Left cardiac atrium (tissue), 4 donors: Measurements from ENCODE around the gene BTBD6. TPM values are rescaled to one million over a fixed set of nuclear protein-coding genes. Genes with fewer than 3 reads are reported as not detected.
A peak's percentile ranks its signal among the peaks of the same experiment; 100 is the strongest.

Source experiments
- ATAC-seq, 2 donors: fragments of 200-7000 bp; cut with Tn5 transposase; one replicate each; pipeline ENCODE4 v1.9.1; 2020; ENCODE audit warnings: mild to moderate bottlenecking in 2 of 2, moderate library complexity in 2 of 2
- DNase-seq: peaks from one replicate; pipeline ENCODE4 v3.0.0-alpha.2; 2020
- intact Hi-C, 2 donors: fragments of 100-400 bp; cut with DNase I; formaldehyde crosslinking; loops; one replicate each; pipeline versions ENCODE4 v1.14.1 to v1.15.1; 2022 to 2023
- total RNA-seq, 2 donors: library from RNA; stranded (reverse); fragmentation: NEBNext Ultra II Directional; extraction: Animal tissue kit (Norgen Biotek cat#: 25700); gene quantifications; one replicate each; pipeline ENCODE4 v1.2.1, GENCODE V29; 2021
- donor health status: DM: no; HTN: yes; CAD: no.
- donor health status: DM: no; HTN: yes; CAD: no; lungs with severe emphysema.
- donor health status: DM: yes; HTN: yes; CAD: no.
- donor health status: Dilated cardiomyopathy.

Gene BTBD6
- total RNA-seq, 2 donors from 2014 or later = 37.7 to 42.7 TPM

- intact Hi-C loops = no loop called here
- ATAC-seq (no peak), DNase-seq (no peak)
Measured at GRCh38 chr14:105223770-105224544, 24.4 kb upstream of the BTBD6 start.

GRCh38 chr14:105224845-105225570 is 23.3 kb upstream of the BTBD6 start:
- intact Hi-C loops = no loop called here
- ATAC-seq (no peak), DNase-seq (no peak)

- no peak for DNase-seq
Measured at GRCh38 chr14:105226198-105226597, 22.1 kb upstream of the BTBD6 start.

GRCh38 chr14:105227346-105227745 is 21.0 kb upstream of the BTBD6 start:
- no peak for DNase-seq
- ATAC-seq = no peak
- intact Hi-C loops = no loop called here

More at GRCh38 chr14:105226198-105226597, 22.1 kb upstream of the BTBD6 start:
- intact Hi-C loops = no loop called here
- ATAC-seq = peak in 1 of 2 donors; percentile 10

- peak; percentile 23 to 47 for ATAC-seq
- intact Hi-C loops = no loop called here
- no peak for DNase-seq
Measured at GRCh38 chr14:105228562-105228961, 19.8 kb upstream of the BTBD6 start.

GRCh38 chr14:105229099-105229655 is 19.2 kb upstream of the BTBD6 start:
- ATAC-seq (no peak), DNase-seq (no peak)
- intact Hi-C loops = no loop called here

- intact Hi-C loops = no loop called here
- DNase-seq (no peak), ATAC-seq (no peak)
Measured at GRCh38 chr14:105240811-105241576, 7.3 kb upstream of the BTBD6 start.

- ATAC-seq (peak in 1 of 2 donors; percentile 35), DNase-seq (no peak)
- intact Hi-C loops = no loop called here
Measured at GRCh38 chr14:105241641-105242040, 6.7 kb upstream of the BTBD6 start.

- no peak for ATAC-seq
- intact Hi-C loops = no loop called here
- no peak for DNase-seq
Measured at GRCh38 chr14:105244334-105244733, 4.0 kb upstream of the BTBD6 start.

GRCh38 chr14:105247026-105247425 is 1.3 kb upstream of the BTBD6 start:
- intact Hi-C loops = no loop called here

GRCh38 chr14:105247715-105248367 is 492 bp upstream of the BTBD6 start:
- DNase-seq = no peak
- intact Hi-C loops = no loop called here
- peak; percentile 17 to 33 for ATAC-seq

More at GRCh38 chr14:105247026-105247425, 1.3 kb upstream of the BTBD6 start:
- peak; percentile 7 for DNase-seq
- ATAC-seq = no peak

- intact Hi-C loops = no loop called here
- DNase-seq (peak; percentile 41), ATAC-seq (peak in 1 of 2 donors; percentile 9)
Measured at GRCh38 chr14:105249182-105250007, 1.1 kb downstream of the BTBD6 start.

GRCh38 chr14:105250008-105250366 is 1.7 kb downstream of the BTBD6 start:
- intact Hi-C loops = no loop called here
- no peak for ATAC-seq
- no peak for DNase-seq

GRCh38 chr14:105250986-105251385 is 2.7 kb downstream of the BTBD6 start:
- ATAC-seq = no peak
- intact Hi-C loops = no loop called here

GRCh38 chr14:105251920-105252319 is 3.6 kb downstream of the BTBD6 start:
- no peak for DNase-seq
- no peak for ATAC-seq
- intact Hi-C loops = no loop called here

More at GRCh38 chr14:105250986-105251385, 2.7 kb downstream of the BTBD6 start:
- no peak for DNase-seq

GRCh38 chr14:105252552-105253328 is 4.4 kb downstream of the BTBD6 start:
- ATAC-seq = no peak
- intact Hi-C loops = no loop called here

GRCh38 chr14:105253329-105253682 is 5.0 kb downstream of the BTBD6 start:
- DNase-seq (no peak), ATAC-seq (no peak)
- intact Hi-C loops = no loop called here

More at GRCh38 chr14:105252552-105253328, 4.4 kb downstream of the BTBD6 start:
- DNase-seq = no peak
